Measurements from ENCODE around the gene LNX1.

LNX1 gene

GRCh38 chr4:53598901-53599300, 7.6 kb upstream of the LNX1 start:
- DNase-seq, result no peak

GRCh38 chr4:53598483-53598882, 7.2 kb upstream of the LNX1 start:
- no peak for DNase-seq

GRCh38 chr4:53596901-53597300, 5.6 kb upstream of the LNX1 start:
- no peak for DNase-seq

- no peak for DNase-seq
Observed at GRCh38 chr4:53595834-53596233, 4.5 kb upstream of the LNX1 start.

GRCh38 chr4:53595204-53595603, 3.9 kb upstream of the LNX1 start:
- DNase-seq, result no peak

- no peak for DNase-seq
Observed at GRCh38 chr4:53593765-53594164, 2.5 kb upstream of the LNX1 start.

GRCh38 chr4:53592686-53593501, 1.6 kb upstream of the LNX1 start:
- no peak for DNase-seq

GRCh38 chr4:53592122-53592521, 836 bp upstream of the LNX1 start:
- no peak for DNase-seq

- no peak for DNase-seq
Observed at GRCh38 chr4:53590187-53590586, 1.1 kb downstream of the LNX1 start.

GRCh38 chr4:53589511-53589910, 1.8 kb downstream of the LNX1 start:
- no peak for DNase-seq

GRCh38 chr4:53587135-53587534, 4.2 kb downstream of the LNX1 start:
- DNase-seq, result no peak

- DNase-seq, result no peak
Observed at GRCh38 chr4:53586121-53586816, 5.0 kb downstream of the LNX1 start.

GRCh38 chr4:53584658-53585057, 6.6 kb downstream of the LNX1 start:
- DNase-seq, result no peak

- DNase-seq, result no peak
Observed at GRCh38 chr4:53583513-53583912, 7.8 kb downstream of the LNX1 start.

GRCh38 chr4:53582194-53582593, 9.1 kb downstream of the LNX1 start:
- DNase-seq, result no peak

GRCh38 chr4:53580274-53580673, 11.0 kb downstream of the LNX1 start:
- DNase-seq, result no peak

GRCh38 chr4:53579826-53580225, 11.5 kb downstream of the LNX1 start:
- no peak for DNase-seq

- DNase-seq, result no peak
Observed at GRCh38 chr4:53576676-53577372, 14.5 kb downstream of the LNX1 start.

- no peak for DNase-seq
Observed at GRCh38 chr4:53576071-53576617, 15.1 kb downstream of the LNX1 start.

GRCh38 chr4:53575552-53575951, 15.7 kb downstream of the LNX1 start:
- DNase-seq, result no peak

- DNase-seq, result no peak
Observed at GRCh38 chr4:53574528-53574927, 16.8 kb downstream of the LNX1 start.

- DNase-seq, result no peak
Observed at GRCh38 chr4:53573696-53574095, 17.6 kb downstream of the LNX1 start.

GRCh38 chr4:53572600-53572994, 18.7 kb downstream of the LNX1 start:
- DNase-seq, result no peak
